ENCODE measurements around the gene PID1. TPM values are rescaled to one million over a fixed set of nuclear protein-coding genes. Genes with fewer than 3 reads are reported as not detected.

The PID1 gene
- total RNA-seq, 1 donor from 2014 or later, result not detected

DNA sequence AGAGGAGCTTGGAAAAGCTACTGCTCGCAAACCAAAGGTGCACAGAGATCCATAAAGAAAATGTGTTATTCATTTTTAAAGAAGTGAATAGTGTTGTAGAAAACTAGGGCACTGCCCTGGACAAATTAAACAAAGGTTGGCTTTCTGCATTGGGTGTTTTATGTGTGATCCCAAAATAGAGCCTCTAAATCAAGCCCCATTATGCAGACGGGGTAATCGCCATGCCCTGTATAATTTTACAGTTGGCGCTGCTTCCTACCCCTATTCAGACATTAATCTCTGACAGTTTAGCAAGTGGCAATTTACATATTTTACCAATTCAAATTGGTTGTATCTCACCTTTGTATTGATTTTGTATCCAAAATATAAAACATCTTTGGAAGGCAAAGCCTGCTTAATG lies 109.1 kb downstream of the PID1 start:
- Mint-ChIP-seq H3K9me3 (ENCODE audit: unreplicated experiment) (peaks cover 25% of the 10 kb centered on the region), H3K27ac (ENCODE audit: unreplicated experiment) (no peak overlapping the region), H3K36me3 (ENCODE audit: unreplicated experiment) (no peaks in the 10 kb centered on the region), H3K4me1 (ENCODE audit: unreplicated experiment) (no peaks in the 10 kb centered on the region), H3K4me3 (ENCODE audit: unreplicated experiment) (no peak overlapping the region), H3K27me3 (ENCODE audit: unreplicated experiment) (no peaks in the 10 kb centered on the region)
- no peak for TF ChIP-seq CTCF (IDR thresholded peaks at IDR 0.05)
- no peak for DNase-seq (ENCODE audit: extremely low spot score, unreplicated experiment)

- TF ChIP-seq CTCF (IDR thresholded peaks at IDR 0.05), result no peak
- peaks cover 32% of the 10 kb centered on the region for H3K9me3 Mint-ChIP-seq (ENCODE audit: unreplicated experiment)
- H3K27ac Mint-ChIP-seq (ENCODE audit: unreplicated experiment), result no peak overlapping the region
- no peaks in the 10 kb centered on the region for H3K27me3 Mint-ChIP-seq (ENCODE audit: unreplicated experiment)
- no peaks in the 10 kb centered on the region for H3K4me1 Mint-ChIP-seq (ENCODE audit: unreplicated experiment)
- H3K4me3 Mint-ChIP-seq (ENCODE audit: unreplicated experiment), result no peak overlapping the region
- no peaks in the 10 kb centered on the region for H3K36me3 Mint-ChIP-seq (ENCODE audit: unreplicated experiment)
- DNase-seq (ENCODE audit: extremely low spot score, unreplicated experiment), result no peak
Measured at GRCh38 chr2:229160984-229161383, 110.1 kb downstream of the PID1 start.

GRCh38 chr2:229160180-229160579 lies 110.9 kb downstream of the PID1 start:
- DNase-seq (ENCODE audit: extremely low spot score, unreplicated experiment), result no peak
- H3K4me1 Mint-ChIP-seq (ENCODE audit: unreplicated experiment), result no peaks in the 10 kb centered on the region
- H3K9me3 Mint-ChIP-seq (ENCODE audit: unreplicated experiment), result peaks cover 36% of the 10 kb centered on the region
- no peak for TF ChIP-seq CTCF (IDR thresholded peaks at IDR 0.05)
- H3K36me3 Mint-ChIP-seq (ENCODE audit: unreplicated experiment), result no peaks in the 10 kb centered on the region
- no peaks in the 10 kb centered on the region for H3K27me3 Mint-ChIP-seq (ENCODE audit: unreplicated experiment)
- no peak overlapping the region for H3K4me3 Mint-ChIP-seq (ENCODE audit: unreplicated experiment)
- no peak overlapping the region for H3K27ac Mint-ChIP-seq (ENCODE audit: unreplicated experiment)

DNA sequence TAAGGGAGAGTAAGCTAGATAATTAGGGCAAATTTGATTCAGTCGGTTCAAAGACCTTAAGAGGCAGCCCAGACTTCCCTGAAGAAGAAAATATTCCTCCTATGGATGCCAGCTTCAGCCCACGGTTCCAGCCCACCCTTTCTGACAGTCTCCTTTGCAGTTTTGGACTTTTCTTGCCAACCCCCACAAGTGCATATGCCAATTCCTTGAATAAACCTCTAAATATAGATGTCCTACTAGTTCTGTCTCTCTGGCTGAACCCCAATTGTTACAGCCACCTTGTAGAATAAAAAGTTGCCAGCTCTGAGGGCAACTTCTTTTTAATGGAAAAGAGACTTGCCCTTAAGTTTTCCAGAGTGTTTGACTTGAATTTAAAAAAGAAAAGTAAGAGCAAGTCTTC lies 111.7 kb downstream of the PID1 start:
- Mint-ChIP-seq H3K36me3 (ENCODE audit: unreplicated experiment) (no peaks in the 10 kb centered on the region), H3K27ac (ENCODE audit: unreplicated experiment) (no peak overlapping the region), H3K4me3 (ENCODE audit: unreplicated experiment) (no peak overlapping the region), H3K4me1 (ENCODE audit: unreplicated experiment) (no peaks in the 10 kb centered on the region), H3K27me3 (ENCODE audit: unreplicated experiment) (no peaks in the 10 kb centered on the region), H3K9me3 (ENCODE audit: unreplicated experiment) (peaks cover 37% of the 10 kb centered on the region)
- no peak for DNase-seq (ENCODE audit: extremely low spot score, unreplicated experiment)
- TF ChIP-seq CTCF (IDR thresholded peaks at IDR 0.05), result no peak

DNA sequence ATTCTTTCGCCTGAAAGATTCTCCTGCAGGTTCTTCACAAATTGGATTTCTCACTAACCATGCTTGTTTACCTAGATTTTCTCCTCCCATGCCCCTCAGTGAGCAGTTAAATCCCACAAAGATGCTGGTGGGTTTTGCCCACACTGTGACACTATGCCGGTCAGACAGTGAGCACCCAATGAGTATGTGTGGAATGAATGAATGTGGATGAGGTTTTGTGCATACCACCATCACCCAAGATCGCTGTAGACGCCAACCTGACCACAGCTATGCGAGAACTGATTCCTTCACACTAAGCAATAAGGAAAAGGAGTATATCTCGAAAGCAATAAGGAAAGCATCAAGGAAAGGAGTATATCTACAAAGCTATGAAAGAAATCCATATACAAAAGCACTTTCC lies 116.7 kb downstream of the PID1 start:
- Mint-ChIP-seq H3K4me1 (ENCODE audit: unreplicated experiment) (no peaks in the 10 kb centered on the region), H3K9me3 (ENCODE audit: unreplicated experiment) (peaks cover 61% of the 10 kb centered on the region), H3K36me3 (ENCODE audit: unreplicated experiment) (no peaks in the 10 kb centered on the region), H3K27ac (ENCODE audit: unreplicated experiment) (no peak overlapping the region), H3K27me3 (ENCODE audit: unreplicated experiment) (no peaks in the 10 kb centered on the region), H3K4me3 (ENCODE audit: unreplicated experiment) (no peak overlapping the region)
- no peak for DNase-seq (ENCODE audit: extremely low spot score, unreplicated experiment)
- TF ChIP-seq CTCF (IDR thresholded peaks at IDR 0.05), result no peak
